ENCODE results near the gene MEX3D. TPM values are rescaled to one million over a fixed set of nuclear protein-coding genes. Genes with fewer than 3 reads are reported as not detected.

Gene MEX3D
- total RNA-seq, 4 donors from 2014 or later, result 4.9 to 7.9 (median 6.5) TPM

GRCh38 chr19:1549332-1549945 lies 18.7 kb downstream of the MEX3D start:
- no peak for TF ChIP-seq CTCF (IDR thresholded peaks at IDR 0.05; ENCODE audit: low read depth)

- no peak for TF ChIP-seq CTCF (IDR thresholded peaks at IDR 0.05; ENCODE audit: low read depth)
Observed at GRCh38 chr19:1540365-1540925, 27.7 kb downstream of the MEX3D start.

- no peak for TF ChIP-seq CTCF (IDR thresholded peaks at IDR 0.05; ENCODE audit: low read depth)
Observed at GRCh38 chr19:1538978-1539377, 29.1 kb downstream of the MEX3D start.

- TF ChIP-seq CTCF (IDR thresholded peaks at IDR 0.05; ENCODE audit: low read depth), result no peak
Observed at GRCh38 chr19:1534972-1535371, 33.2 kb downstream of the MEX3D start.

GRCh38 chr19:1533510-1534150 lies 34.5 kb downstream of the MEX3D start:
- no peak for TF ChIP-seq CTCF (IDR thresholded peaks at IDR 0.05; ENCODE audit: low read depth)

GRCh38 chr19:1532003-1532402 lies 36.1 kb downstream of the MEX3D start:
- TF ChIP-seq CTCF (IDR thresholded peaks at IDR 0.05; ENCODE audit: low read depth), result no peak

GRCh38 chr19:1531587-1531986 lies 36.5 kb downstream of the MEX3D start:
- no peak for TF ChIP-seq CTCF (IDR thresholded peaks at IDR 0.05; ENCODE audit: low read depth)

Measured in subcutaneous adipose tissue (tissue), 4 donors.